IMR-90 (cell line): ENCODE measurements around the gene SORCS1. TPM values are rescaled to one million over a fixed set of nuclear protein-coding genes. Genes with fewer than 3 reads are reported as not detected.

Experiments
- ATAC-seq: fragments of 200-7000 bp; cut with Tn5 transposase; 2 replicates; pipeline ENCODE4 v1.9.1; 2020; ENCODE audit warnings: low read depth, mild to moderate bottlenecking, moderate library complexity
- BruUV-seq: library from RNA; stranded (reverse); fragments of 400-500 nt; replicated peaks from 2 replicates; lab custom pipeline; 2021; lab: Mats Ljungman, UMichigan
- CTCF ChIA-PET: fragments of 300-600 bp; formaldehyde crosslinking; extraction: SDS; loops from one replicate; lab custom pipeline; 2021; ENCODE audit warnings: antibody characterized with exemption; lab: Yijun Ruan, JAX
- POLR2A ChIA-PET: fragments of 300-600 bp; sonication (Branson Sonifier 250); formaldehyde crosslinking; loops from one replicate; lab custom pipeline; 2022; ENCODE audit warnings: antibody characterized with exemption; ENCODE audit not compliant: unreplicated experiment; lab: Charles Lee
- DNase-seq: peaks from one replicate; pipeline ENCODE4 v3.0.0; 2013
- H2AFZ ChIP-seq: replicated peaks from 2 replicates; pipeline ENCODE3; 2013; ENCODE audit warnings: low read length, mild to moderate bottlenecking; ENCODE audit not compliant: poor library complexity
- H2AK5ac ChIP-seq: 2 replicates; pipeline ENCODE4 v1.6.1; 2013; ENCODE audit warnings: low read depth, low read length, inconsistent platforms
- H2AK9ac ChIP-seq: replicated peaks from 2 replicates; pipeline ENCODE3; 2013; ENCODE audit warnings: mild to moderate bottlenecking, low read depth, low read length, moderate library complexity; ENCODE audit not compliant: poor library complexity
- H2BK120ac ChIP-seq: 2 replicates; pipeline ENCODE4 v1.6.1; 2013; ENCODE audit warnings: low read depth, low read length, inconsistent platforms
- H2BK15ac ChIP-seq: 3 replicates; pipeline ENCODE4 v1.6.1; 2013; ENCODE audit warnings: low read depth, low read length, inconsistent platforms
- H2BK20ac ChIP-seq: 2 replicates; pipeline ENCODE4 v1.6.1; 2013; ENCODE audit warnings: low read depth, mild to moderate bottlenecking, inconsistent platforms, low read length, moderate library complexity
- H2BK5ac ChIP-seq: 2 replicates; pipeline ENCODE4 v1.6.1; 2013; ENCODE audit warnings: mild to moderate bottlenecking, low read depth, low read length, inconsistent platforms; ENCODE audit not compliant: poor library complexity, severe bottlenecking
- H3K14ac ChIP-seq: replicated peaks from 2 replicates; pipeline ENCODE4 v1.6.1; 2013; ENCODE audit warnings: low read depth, low read length, inconsistent platforms
- H3K18ac ChIP-seq: 2 replicates; pipeline ENCODE4 v1.6.1; 2013; ENCODE audit warnings: low read depth, low read length, control low read depth
- H3K23ac ChIP-seq: 2 replicates; pipeline ENCODE4 v1.6.1; 2013; ENCODE audit warnings: low read depth, low read length, inconsistent platforms
- H3K27ac ChIP-seq: 2 replicates; pipeline ENCODE4 v1.5.1; 2013; ENCODE audit warnings: mild to moderate bottlenecking, control low read depth, low read length; ENCODE audit not compliant: insufficient read depth
- H3K27me3 ChIP-seq: 2 replicates; pipeline ENCODE4 v1.6.1; 2013; ENCODE audit warnings: low read length; ENCODE audit not compliant: control insufficient read depth, insufficient read depth
- H3K36me3 ChIP-seq: 2 replicates; pipeline ENCODE4 v1.6.1; 2013; ENCODE audit warnings: low read length, mixed read lengths; ENCODE audit not compliant: control insufficient read depth, insufficient read depth
- H3K4ac ChIP-seq: 2 replicates; pipeline ENCODE4 v1.6.1; 2013; ENCODE audit warnings: low read depth, low read length, inconsistent platforms
- H3K4me1 ChIP-seq: 2 replicates; pipeline ENCODE4 v1.6.1; 2013; ENCODE audit warnings: low read length, mixed read lengths; ENCODE audit not compliant: control insufficient read depth, insufficient read depth
- H3K4me2 ChIP-seq: 2 replicates; pipeline ENCODE4 v1.6.1; 2013; ENCODE audit warnings: low read depth, mild to moderate bottlenecking, control low read depth, low read length, moderate library complexity
- H3K4me3 ChIP-seq: 2 replicates; pipeline ENCODE4 v1.5.1; 2013; ENCODE audit warnings: low read depth, mild to moderate bottlenecking, control low read depth, low read length, moderate library complexity; ENCODE audit not compliant: insufficient read depth
- H3K56ac ChIP-seq: 2 replicates; pipeline ENCODE4 v1.6.1; 2013; ENCODE audit warnings: low read length, inconsistent platforms; ENCODE audit not compliant: insufficient read depth; ENCODE audit errors: extremely low read depth
- H3K79me1 ChIP-seq, 2 experiments: 2 replicates each; pipeline ENCODE4 v1.6.1; 2013; ENCODE audit warnings: low read length in 2 of 2, inconsistent platforms in 1 of 2, low read depth in 1 of 2
- H3K9ac ChIP-seq: 2 replicates; pipeline ENCODE4 v1.6.1; 2013; ENCODE audit warnings: low read depth, low read length, control low read depth
- H3K9me1 ChIP-seq: 2 replicates; pipeline ENCODE4 v1.6.1; 2013; ENCODE audit warnings: low read length, inconsistent platforms; ENCODE audit not compliant: insufficient read depth
- H3K9me3 ChIP-seq: 2 replicates; pipeline ENCODE4 v1.6.1; 2013; ENCODE audit warnings: low read length; ENCODE audit not compliant: control insufficient read depth, insufficient read depth
- H4K20me1 ChIP-seq: 2 replicates; pipeline ENCODE4 v1.6.1; 2013; ENCODE audit warnings: low read length, inconsistent platforms; ENCODE audit not compliant: insufficient read depth
- H4K5ac ChIP-seq: 2 replicates; pipeline ENCODE4 v1.6.1; 2013; ENCODE audit warnings: mild to moderate bottlenecking, low read depth, low read length, control low read depth
- H4K8ac ChIP-seq, 2 experiments: 2 replicates each; pipeline ENCODE4 v1.6.1; 2013; ENCODE audit warnings: low read depth in 2 of 2, low read length in 2 of 2, control low read depth in 1 of 2, inconsistent platforms in 1 of 2
- H4K91ac ChIP-seq: 2 replicates; pipeline ENCODE4 v1.6.1; 2013; ENCODE audit warnings: low read depth, low read length, inconsistent platforms; ENCODE audit not compliant: insufficient read depth
- BHLHE40 ChIP-seq: fragments of 150-350 bp; IDR thresholded peaks from 2 replicates; pipeline ENCODE4 v1.6.1; 2016; ENCODE audit warnings: mild to moderate bottlenecking, low read depth, low read length
- CEBPB ChIP-seq: IDR thresholded peaks from 2 replicates; pipeline ENCODE4 v1.6.1; 2012; ENCODE audit warnings: low read depth, low read length, improper control_type of control experiment
- FOS ChIP-seq: fragments of 150-350 bp; IDR thresholded peaks from 2 replicates; pipeline ENCODE4 v1.6.1; 2016; ENCODE audit warnings: low read depth, low read length
- MAZ ChIP-seq: IDR thresholded peaks from 2 replicates; pipeline ENCODE4 v1.6.1; 2012; ENCODE audit warnings: low read depth, mild to moderate bottlenecking, low read length, improper control_type of control experiment, moderate library complexity, borderline replicate concordance
- MXI1 ChIP-seq: IDR thresholded peaks from 2 replicates; pipeline ENCODE4 v1.6.1; 2012; ENCODE audit warnings: low read depth, mild to moderate bottlenecking, low read length, moderate library complexity, borderline replicate concordance
- POLR2A ChIP-seq: IDR thresholded peaks from 2 replicates; pipeline ENCODE4 v1.6.1; 2012; ENCODE audit warnings: mild to moderate bottlenecking, low read depth, low read length
- RFX5 ChIP-seq: IDR thresholded peaks from 2 replicates; pipeline ENCODE4 v1.8.0; 2012; ENCODE audit warnings: low read depth, mild to moderate bottlenecking, low read length, moderate library complexity
- SMC3 ChIP-seq: fragments of 150-350 bp; IDR thresholded peaks from 2 replicates; pipeline ENCODE4 v1.6.1; 2016; ENCODE audit warnings: low read depth, mild to moderate bottlenecking, antibody characterized with exemption, low read length, moderate library complexity
- WGBS, 2 experiments: methylation state at CpG; one replicate each; pipeline versions ENCODE4 v1.1.5 to v1.1.7; 2013; ENCODE audit warnings: missing lambda C conversion rate in 2 of 2; ENCODE audit not compliant: insufficient read length in 1 of 2; ENCODE audit errors: extremely low coverage in 2 of 2; 5-methylcytosine and 5-hydroxymethylcytosine counted together
- dilution Hi-C: fragments of 300-500 bp; cut with HindIII; formaldehyde crosslinking; loops from one replicate; pipeline ENCODE4 v1.14.3; 2018; ENCODE audit warnings: low sequenced_read_pairs; ENCODE audit not compliant: unreplicated experiment
- in situ Hi-C: fragments of 300-500 bp; cut with MboI; formaldehyde crosslinking; loops from 3 replicates; pipeline ENCODE4 v1.14.3; 2019; ENCODE audit warnings: low sequenced_read_pairs, inconsistent platforms, mixed read lengths
- intact Hi-C: fragments of 100-400 bp; cut with micrococcal nuclease; formaldehyde crosslinking; loops from 2 replicates; pipeline ENCODE4 v1.10.0; 2022
- polyA plus RNA-seq, 3 experiments: library from polyadenylated mRNA; depleted of rRNA; stranded (reverse); fragments of >200 nt; gene quantifications; 2 replicates each; pipeline ENCODE4 v1.2.3, GENCODE V29; 2012; ENCODE audit warnings: low replicate concordance in 1 of 3
- total RNA-seq: library from RNA; depleted of rRNA; stranded (reverse); fragments of >200 nt; gene quantifications from 2 replicates; pipeline ENCODE4 v1.2.3, GENCODE V29; 2012
- TF ChIP-seq, protein P1 (sequence below): fragments of 150-350 bp; IDR thresholded peaks from 2 replicates; pipeline ENCODE4 v1.6.1; 2017; ENCODE audit warnings: mild to moderate bottlenecking, antibody characterized with exemption, low read length, low read depth
- TF ChIP-seq, protein P2 (sequence below): fragments of 150-350 bp; IDR thresholded peaks from 2 replicates; pipeline ENCODE4 v1.6.1; 2016; ENCODE audit warnings: low read depth, mild to moderate bottlenecking, low read length, moderate library complexity, borderline replicate concordance

Gene SORCS1
- total and polyA plus RNA-seq, 2 of the 4 experiments (the other 2 are of a cell fraction): under 0.01 TPM; not detected in 1

DNA sequence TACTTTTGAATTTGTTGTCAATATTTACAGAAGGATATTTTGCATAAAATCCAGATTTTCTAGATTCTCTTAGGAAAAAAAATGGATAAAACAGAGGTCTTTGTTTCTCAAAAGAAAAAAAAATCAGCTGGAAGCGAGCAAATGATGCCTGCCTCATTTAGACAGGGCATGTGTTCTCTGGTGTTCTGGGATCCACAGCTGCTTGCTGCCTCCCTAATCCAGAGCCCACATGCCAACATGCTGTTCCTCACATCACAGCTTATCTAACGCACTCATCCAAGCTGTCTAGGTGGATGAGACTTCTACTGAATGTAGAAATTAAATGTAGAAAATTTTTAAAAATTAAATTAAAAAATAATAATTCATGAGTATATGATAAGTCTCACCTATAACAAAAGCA is 630.1 kb downstream of the SORCS1 start:
- Histone ChIP-seq H3K9ac (no peak overlapping the region), H3K79me1 (no peaks in the 10 kb centered on the region), H2BK15ac (no peak overlapping the region), H4K20me1 (no peaks in the 10 kb centered on the region), H3K9me3 (no peaks in the 10 kb centered on the region; the same call in 1 of the 2 replicates), H3K4me3 (no peak overlapping the region), H2BK5ac (no peak overlapping the region), H2BK20ac (no peak overlapping the region), H3K56ac (no peak overlapping the region), H3K27ac (no peak overlapping the region), H2BK120ac (no peak overlapping the region), H2AK5ac (no peak overlapping the region), H3K23ac (no peak overlapping the region), H3K14ac (no peak overlapping the region), H3K36me3 (no peaks in the 10 kb centered on the region), H3K27me3 (no peaks in the 10 kb centered on the region), H2AK9ac (no peak overlapping the region), H2AFZ (no peak overlapping the region), H3K18ac (no peak overlapping the region), H4K8ac (no peak overlapping the region), H3K4ac (no peak overlapping the region), H3K4me1 (no peaks in the 10 kb centered on the region), H3K4me2 (no peak overlapping the region), H3K9me1 (no peaks in the 10 kb centered on the region), H4K91ac (no peak overlapping the region), H4K5ac (no peak overlapping the region)
- dilution Hi-C loops: no loop called here
- no CpG with 5 or more reads among the region's 2 CpGs for WGBS, 2 experiments
- ATAC-seq (no peak), DNase-seq (no peak)
- intact Hi-C loops: no loop called here
- TF ChIP-seq RFX5 (no peak), BHLHE40 (no peak), MAZ (no peak), MXI1 (no peak), SMC3 (no peak), FOS (no peak), POLR2A (no peak), CEBPB (no peak)
- TF ChIP-seq, protein P1, sequence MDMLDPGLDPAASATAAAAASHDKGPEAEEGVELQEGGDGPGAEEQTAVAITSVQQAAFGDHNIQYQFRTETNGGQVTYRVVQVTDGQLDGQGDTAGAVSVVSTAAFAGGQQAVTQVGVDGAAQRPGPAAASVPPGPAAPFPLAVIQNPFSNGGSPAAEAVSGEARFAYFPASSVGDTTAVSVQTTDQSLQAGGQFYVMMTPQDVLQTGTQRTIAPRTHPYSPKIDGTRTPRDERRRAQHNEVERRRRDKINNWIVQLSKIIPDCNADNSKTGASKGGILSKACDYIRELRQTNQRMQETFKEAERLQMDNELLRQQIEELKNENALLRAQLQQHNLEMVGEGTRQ: no peak
- TF ChIP-seq, protein P2, sequence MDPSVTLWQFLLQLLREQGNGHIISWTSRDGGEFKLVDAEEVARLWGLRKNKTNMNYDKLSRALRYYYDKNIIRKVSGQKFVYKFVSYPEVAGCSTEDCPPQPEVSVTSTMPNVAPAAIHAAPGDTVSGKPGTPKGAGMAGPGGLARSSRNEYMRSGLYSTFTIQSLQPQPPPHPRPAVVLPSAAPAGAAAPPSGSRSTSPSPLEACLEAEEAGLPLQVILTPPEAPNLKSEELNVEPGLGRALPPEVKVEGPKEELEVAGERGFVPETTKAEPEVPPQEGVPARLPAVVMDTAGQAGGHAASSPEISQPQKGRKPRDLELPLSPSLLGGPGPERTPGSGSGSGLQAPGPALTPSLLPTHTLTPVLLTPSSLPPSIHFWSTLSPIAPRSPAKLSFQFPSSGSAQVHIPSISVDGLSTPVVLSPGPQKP: no peak
- ChIA-PET POLR2A (no interaction called here), CTCF (interaction anchor here (0.6 kb wide), 1 partner anchor 94 kb away, joined by 3 read pairs; no protein-coding TSS in a partner anchor)
- no TSS peak for BruUV-seq
- in situ Hi-C loops: no loop called here
